ENCODE results near the gene SH3TC1.

DNA sequence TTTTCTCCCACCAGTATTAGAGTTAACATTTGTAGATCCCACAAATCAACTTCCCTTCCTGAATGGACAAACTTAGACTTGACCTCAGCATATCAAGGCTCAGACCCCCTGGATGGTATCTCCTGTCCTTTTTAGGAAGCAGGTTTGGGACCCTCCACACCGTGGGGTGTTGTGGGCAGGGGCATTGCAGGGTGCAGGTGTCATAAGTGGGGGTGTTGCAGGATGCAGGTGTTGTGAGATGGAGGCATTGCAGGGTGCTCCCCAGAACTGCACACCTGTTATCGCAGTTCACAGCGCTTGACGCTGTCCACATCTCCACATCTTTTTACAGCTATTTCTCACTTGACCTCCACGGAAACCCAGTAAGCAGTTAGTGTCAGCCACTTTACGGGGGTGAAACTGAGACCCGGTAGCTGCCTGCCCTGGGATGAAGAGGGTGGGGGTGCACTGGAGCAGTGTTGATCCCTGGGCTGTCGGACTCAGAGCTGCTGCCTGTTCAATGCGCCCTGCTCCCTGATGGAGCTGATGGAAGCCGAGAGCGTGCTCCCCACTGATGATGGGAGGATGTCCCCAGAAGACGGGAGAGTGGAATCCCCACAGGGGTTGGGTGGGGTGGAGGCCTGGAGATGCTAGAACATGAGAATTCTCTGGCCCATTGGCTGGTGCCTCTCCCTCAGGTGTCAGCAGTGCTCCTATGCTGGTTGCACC lies 25.3 kb downstream of the SH3TC1 start:
- TF ChIP-seq POLR2A (IDR thresholded peaks at IDR 0.05) = no peak
- no peak for TF ChIP-seq POLR2AphosphoS5 (IDR thresholded peaks at IDR 0.05; ENCODE audit: insufficient read depth in 1 of 2, low read depth in 1 of 2)

All from vagina (tissue), 2 donors.